ENCODE results near the gene GPC5. TPM values are rescaled to one million over a fixed set of nuclear protein-coding genes. Genes with fewer than 3 reads are reported as not detected.
"Not testable (repeated sequence)": the region's sequence is repeated elsewhere in the genome, so short reads cannot be mapped to it uniquely, and the experiment has no call there.

GPC5 gene
- polyA plus RNA-seq, 3 donors = 0.04 to 1.0 TPM; not detected in 1

DNA sequence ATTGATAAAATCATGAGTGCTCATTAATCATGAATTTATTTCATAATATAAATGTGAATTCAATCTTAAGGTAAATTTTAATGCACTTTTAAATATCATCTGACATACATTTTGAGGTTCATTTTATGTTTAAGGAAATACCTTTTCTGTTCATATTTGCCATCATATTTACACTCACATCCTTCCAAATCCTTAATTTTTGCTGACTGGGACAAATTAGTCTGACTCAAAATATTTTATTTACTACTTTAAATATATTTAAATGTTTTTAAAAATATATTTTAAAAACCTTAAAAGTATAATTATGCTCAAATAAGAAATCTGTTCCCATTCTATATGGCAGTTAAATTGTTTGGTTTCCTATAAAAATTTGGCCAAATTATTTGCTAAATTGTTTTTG is 438.1 kb downstream of the GPC5 start:
- no peak overlapping the region for H3K27ac ChIP-seq (ENCODE audit: low read depth, low read length)

DNA sequence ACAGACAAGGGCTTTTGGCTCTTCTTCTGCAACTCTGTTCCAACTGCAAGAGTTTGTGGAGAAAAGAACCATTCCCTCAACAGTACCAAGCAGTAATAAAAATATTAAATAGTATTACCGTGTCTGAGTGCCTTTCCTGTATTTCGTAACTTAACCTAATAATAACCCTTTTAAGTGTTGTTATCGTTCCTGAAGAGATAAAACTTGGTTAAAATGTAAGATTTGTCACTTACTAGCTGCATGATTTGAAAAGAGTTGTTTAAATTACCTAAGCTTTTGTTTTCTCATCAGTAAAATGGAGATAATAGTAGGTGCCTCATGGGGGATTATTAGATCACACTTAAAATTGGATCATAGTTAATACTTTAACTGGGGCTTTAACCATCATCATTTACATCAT is 447.2 kb downstream of the GPC5 start:
- no peak overlapping the region for H3K27ac ChIP-seq (ENCODE audit: low read depth, low read length)
- 52 to 57% (median 52%) methylated on average over 3 of the region's 3 CpGs for WGBS, 3 donors

DNA sequence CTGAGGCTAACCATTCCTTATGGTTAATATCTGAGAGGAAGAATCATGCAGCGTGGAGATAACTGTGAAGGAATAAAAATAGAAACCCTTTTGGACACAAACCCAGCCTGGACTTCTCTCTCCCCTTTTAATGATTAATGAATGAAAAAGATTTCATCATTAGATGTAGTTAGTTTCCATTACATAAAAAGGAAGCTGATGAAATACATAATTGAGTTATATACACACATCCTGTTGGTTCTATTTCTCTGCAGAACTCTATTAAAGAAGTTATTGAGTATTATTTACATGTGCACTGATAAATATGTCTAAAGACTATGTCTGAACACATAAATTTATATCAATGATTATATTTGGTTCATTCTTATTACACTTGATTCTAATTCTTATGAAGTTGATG is 465.3 kb downstream of the GPC5 start:
- no peak overlapping the region for H3K27ac ChIP-seq (ENCODE audit: low read depth, low read length)
- 34 to 40% (median 39%) methylated on average over 1 of the region's 1 CpG for WGBS, 3 donors

DNA sequence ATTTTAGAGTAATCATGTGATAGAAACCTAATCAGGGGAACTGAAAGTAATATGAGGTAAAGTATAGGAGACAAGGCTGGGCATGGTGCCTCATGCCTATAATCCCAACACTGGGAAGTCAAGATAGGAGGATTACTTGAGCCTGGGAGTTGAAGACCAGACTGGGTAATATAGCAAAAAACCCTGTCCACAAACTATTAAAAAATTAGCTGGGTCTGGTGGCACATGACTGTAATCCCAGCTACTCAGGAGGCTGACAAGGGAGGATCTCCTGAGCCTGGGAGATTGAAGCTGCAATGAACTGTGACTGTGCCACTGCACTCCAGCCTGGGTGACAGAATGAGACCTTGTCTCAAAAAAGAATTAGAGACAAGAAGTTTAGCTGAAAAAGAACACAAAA is 469.9 kb downstream of the GPC5 start:
- no peak overlapping the region for H3K27ac ChIP-seq (ENCODE audit: low read depth, low read length)

DNA sequence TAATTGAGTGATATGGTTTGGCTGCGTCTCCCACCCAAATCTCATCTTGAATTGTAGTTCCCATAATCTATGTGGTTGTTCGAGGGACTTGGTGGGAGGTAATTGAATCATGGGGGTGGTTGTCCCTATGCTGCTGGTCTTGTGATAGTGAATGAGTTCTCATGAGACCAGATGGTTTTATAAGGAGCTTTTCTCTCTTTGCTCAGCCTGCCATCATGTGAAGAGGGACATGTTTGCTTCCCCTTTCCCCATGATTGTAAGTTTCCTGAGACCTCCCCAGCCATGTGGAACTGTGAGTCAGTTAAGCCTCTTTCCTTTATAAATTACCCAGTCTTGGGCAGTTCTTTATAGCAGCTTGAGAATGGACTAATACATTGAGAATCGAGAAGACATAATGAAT is 480.1 kb downstream of the GPC5 start:
- no peak overlapping the region for H3K27ac ChIP-seq (ENCODE audit: low read depth, low read length)
- 87 to 91% (median 88%) methylated on average over 3 of the region's 3 CpGs for WGBS, 3 donors

DNA sequence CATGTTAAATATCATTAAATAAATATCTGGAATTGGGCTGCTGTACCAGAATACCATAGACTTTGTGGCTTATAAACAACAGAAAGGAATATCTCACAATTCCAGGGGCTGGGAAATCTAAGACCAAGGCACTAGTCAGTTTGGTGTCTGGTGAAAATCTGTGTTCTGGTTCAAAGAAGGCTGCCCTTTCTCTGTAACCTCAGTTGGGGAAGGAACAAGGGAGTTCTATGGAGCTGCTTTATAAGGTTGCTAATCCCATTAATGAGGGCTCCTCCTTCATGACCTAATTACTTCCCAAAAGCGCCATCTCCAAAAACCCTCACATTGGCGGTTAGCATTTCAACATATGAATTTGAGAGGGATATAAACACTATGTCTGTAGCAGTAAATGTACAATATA is 480.9 kb downstream of the GPC5 start:
- H3K27ac ChIP-seq (ENCODE audit: low read depth, low read length) = no peak overlapping the region
- WGBS, 3 donors = 92 to 97% (median 94%) methylated on average over 2 of the region's 2 CpGs

DNA sequence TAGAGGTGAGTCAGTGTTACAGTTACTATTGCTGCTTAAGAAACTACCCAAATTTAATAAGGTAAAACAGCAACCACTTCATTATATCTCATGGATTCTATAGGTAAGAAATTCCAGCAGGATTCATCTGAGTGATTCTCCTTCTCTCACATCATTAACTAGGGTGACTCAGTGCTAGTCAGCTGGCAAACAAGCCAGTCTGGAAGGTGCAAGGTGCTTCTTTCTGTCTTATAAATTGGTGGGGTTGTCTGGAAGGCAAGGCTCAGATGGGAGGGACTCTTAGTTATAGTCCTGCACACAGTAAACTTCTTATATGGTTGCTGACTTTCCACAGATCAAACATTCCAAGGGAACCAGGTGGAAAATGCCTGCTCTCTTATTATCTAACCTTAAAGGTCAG is 484.5 kb downstream of the GPC5 start:
- no peak overlapping the region for H3K27ac ChIP-seq (ENCODE audit: low read depth, low read length)

DNA sequence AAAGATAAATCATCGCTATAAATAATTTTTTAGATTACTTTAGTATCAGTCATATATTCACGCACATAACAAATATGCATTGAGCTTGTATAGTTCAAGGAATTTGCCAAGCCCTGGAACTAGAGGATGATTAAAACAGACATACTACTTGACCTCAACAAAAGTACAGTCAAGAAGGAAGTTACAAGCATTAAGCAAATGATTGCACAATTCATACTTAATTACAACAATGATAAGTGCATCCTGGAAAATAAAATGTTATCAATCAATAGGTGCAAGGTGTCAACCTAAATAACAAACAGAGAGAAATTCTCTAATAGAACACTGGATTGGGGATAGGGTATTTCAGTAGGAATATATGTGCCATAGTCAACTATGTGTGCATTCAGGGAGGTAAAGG is 491.2 kb downstream of the GPC5 start:
- WGBS, 3 donors = 87 to 94% (median 92%) methylated on average over 2 of the region's 2 CpGs
- H3K27ac ChIP-seq (ENCODE audit: low read depth, low read length) = no peak overlapping the region

DNA sequence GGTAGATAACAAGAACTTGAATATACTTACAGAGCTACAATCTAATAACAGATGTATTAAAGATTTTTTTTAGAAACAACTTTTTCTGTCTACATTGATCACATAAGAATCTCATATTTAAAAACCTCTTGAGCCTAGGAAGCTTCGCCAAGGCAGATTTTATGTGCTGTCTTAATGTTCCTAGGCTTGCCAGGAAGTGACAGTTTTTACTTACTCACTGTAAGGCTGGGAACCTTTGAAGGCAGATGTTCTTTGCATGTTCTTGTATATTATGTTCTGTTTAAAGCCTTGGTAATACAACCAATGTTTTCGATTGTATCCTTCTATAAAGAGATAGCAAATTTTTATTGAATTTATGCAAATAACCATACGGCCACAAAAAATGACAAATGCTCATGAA is 492.7 kb downstream of the GPC5 start:
- 53 to 66% (median 65%) methylated on average over 3 of the region's 3 CpGs for WGBS, 3 donors
- no peak overlapping the region for H3K27ac ChIP-seq (ENCODE audit: low read depth, low read length)

DNA sequence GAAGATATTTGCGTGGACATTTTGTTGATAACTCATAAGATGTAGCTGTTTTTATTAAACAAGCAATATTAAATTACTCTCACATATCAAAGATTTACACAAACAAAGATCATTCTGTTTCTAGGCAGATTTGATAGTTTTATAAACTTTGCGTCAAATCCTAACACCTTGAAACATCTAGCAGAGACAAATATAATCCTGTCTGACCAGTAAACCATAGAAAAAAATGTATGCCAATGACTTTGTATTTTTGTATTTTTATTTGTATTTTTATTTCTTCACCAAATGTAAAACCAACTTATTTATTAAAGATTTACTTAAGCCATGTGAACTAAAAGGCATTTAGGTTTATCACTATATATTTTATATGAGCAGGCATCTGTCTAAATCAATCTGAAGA is 494.6 kb downstream of the GPC5 start:
- 90 to 96% (median 91%) methylated on average over 2 of the region's 2 CpGs for WGBS, 3 donors
- H3K27ac ChIP-seq (ENCODE audit: low read depth, low read length) = no peak overlapping the region

DNA sequence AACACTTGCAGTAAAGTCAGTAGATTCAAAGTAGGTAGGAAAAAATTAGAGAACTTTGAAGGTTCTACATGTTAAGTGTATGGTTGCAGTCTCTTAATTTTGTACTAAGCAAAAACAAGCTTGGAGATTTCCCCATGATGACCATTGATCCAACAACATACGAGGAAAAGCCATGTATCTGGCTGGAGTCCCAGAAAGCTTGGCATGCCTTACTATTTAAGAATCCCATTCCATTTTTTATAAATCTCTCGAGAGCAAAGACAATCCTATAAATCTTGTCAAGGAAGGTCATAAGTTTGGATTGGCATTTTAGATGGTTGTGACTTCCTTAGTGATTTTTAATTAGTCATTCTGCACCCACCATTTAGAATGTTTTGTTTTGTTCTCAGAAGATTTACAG is 495.9 kb downstream of the GPC5 start:
- 23 to 42% (median 26%) methylated on average over 2 of the region's 2 CpGs for WGBS, 3 donors
- H3K27ac ChIP-seq (ENCODE audit: low read depth, low read length) = no peak overlapping the region

DNA sequence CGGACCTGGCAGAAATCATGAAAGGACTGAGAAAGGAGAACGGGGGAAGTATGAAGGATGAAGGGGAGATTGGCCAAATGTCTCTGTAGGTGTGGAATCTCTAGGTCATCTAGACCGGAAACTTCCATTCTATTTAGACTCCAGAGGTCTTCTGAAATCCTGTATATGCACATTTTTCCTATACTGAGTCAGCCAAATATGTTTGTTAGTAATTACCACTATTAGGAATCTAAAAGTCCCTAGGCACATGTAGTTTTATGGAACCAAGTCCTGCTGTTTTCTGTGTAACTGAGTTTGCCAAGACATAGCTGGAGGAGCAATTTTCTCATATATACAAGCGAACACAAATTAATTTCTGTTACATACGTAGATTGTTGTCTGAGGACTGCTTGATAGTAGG is 498.1 kb downstream of the GPC5 start:
- 62 to 82% (median 79%) methylated on average over 5 of the region's 5 CpGs for WGBS, 3 donors

DNA sequence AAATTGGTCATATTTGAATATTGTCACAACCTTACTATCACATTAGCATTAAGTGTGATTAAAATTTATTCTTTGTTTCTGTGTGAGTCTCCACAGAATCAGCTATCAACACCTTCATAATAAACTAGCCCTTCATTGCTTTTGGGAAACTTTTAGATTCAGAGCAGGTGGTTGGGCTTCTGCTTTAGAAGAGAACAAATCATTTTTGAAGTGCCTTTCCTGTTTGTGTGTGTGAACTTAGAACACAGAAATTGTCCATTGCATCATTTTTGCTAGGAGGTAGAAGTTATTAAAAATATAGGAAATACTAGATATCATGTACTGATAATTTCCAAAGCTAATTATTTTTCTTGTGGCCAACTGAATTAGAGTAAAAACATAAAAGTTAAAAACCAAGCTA is 500.6 kb downstream of the GPC5 start:
- not testable (repeated sequence) for H3K27ac ChIP-seq (ENCODE audit: low read depth, low read length)

More for the DNA sequence above, 498.1 kb downstream of the GPC5 start:
- no peak overlapping the region for H3K27ac ChIP-seq (ENCODE audit: low read depth, low read length)

DNA sequence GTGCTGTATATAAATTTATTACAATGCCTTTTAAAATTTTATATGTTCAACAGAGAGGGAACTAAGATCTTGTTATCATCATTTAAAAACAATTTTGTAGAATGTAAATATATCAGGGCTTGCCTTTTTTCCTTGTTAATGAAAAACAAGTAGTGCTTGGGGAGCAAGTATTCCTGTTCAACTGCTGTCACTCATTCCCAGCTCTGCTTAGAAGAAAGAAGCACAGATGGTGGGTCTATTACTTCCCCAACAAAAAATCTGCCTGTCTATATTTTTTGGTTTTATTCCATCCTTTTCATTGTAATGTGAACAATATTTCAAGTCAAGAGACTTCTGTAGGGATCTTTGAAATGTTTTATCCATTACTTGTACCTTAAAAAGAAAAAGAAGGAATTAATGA is 503.9 kb downstream of the GPC5 start:
- H3K27ac ChIP-seq (ENCODE audit: low read depth, low read length) = no peak overlapping the region

DNA sequence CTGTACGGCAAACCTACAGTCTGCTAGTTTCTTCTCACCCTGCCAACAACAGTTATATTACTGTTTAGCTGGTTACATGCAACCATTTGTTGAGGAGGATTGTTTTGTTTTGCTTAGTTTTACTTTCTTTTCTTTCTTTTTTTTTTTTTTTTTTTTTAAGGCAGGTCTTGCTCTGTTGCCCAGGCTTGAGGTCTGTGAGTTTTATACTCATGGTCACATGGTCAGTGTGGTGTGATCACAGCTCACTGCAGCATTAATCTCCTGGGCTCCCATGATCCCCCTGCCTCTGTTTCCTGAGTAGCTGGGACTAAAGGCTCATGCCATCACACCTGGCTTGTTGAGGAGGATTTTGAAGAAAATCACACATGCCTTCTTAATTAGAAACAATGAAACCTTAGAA is 505.6 kb downstream of the GPC5 start:
- 0 to 43% (median 3%) methylated on average over 1 of the region's 1 CpG for WGBS, 3 donors

DNA sequence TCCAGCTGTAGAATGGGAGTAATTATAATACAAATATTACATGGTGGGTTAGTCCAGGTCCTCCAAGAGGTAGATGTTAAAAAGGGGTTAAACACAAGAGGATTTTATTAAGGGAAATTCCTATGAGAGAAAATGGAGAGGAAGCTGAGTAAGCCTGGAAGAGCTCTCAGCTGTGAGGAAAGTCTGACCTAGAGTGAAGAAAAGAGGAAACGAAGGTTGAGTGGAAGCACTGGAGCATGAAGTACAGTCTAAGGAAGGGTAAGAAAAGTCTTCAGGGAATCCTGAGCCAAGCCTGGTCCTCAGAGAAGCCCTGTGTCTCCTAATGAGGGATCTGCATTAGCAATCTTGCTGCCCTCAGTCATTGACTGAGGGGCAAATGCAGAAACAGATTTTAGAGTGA is 506.2 kb downstream of the GPC5 start:
- no peak overlapping the region for H3K27ac ChIP-seq (ENCODE audit: low read depth, low read length)
- 48 to 60% (median 52%) methylated on average over 1 of the region's 1 CpG for WGBS, 3 donors

More for the DNA sequence above, 505.6 kb downstream of the GPC5 start:
- no peak overlapping the region for H3K27ac ChIP-seq (ENCODE audit: low read depth, low read length)

DNA sequence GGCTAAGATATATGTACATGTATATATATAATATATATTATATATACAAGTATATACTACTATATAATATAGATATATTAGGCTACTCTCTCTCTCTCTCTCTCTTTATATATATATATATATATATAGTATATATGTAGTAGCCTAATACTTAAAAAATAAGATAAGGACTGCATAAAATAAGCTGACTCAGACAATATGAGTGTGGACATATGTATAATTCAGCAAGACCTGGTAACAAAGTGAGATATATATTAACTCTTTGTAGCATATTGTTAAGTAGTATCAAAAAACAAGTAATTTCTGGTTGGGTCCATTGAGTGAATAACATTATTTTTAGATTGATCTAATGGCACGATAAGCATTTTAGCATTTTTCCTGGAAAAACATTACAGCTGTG is 509.0 kb downstream of the GPC5 start:
- H3K27ac ChIP-seq (ENCODE audit: low read depth, low read length) = no peak overlapping the region
- WGBS, 3 donors = 54 to 78% (median 74%) methylated on average over 1 of the region's 1 CpG

DNA sequence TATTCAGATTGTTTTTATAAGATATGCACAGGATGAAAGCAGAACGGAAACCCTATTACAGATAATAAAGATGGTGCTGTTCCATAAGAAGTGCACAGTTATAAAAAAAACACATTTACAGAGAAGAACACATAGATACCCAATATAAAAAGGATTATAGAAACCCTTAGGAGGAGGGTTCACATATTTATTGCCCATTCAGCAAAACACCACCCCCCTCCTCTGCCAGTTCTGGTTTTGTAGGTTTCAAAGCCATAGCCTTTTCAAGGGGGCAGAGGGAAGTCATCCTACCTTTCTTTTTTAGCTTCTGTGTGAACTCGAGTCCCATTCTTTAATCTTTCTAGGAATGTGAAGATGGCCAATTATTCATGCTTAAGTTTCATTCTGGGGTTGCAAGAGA is 511.2 kb downstream of the GPC5 start:
- 75 to 86% (median 77%) methylated on average over 2 of the region's 2 CpGs for WGBS, 3 donors
- H3K27ac ChIP-seq (ENCODE audit: low read depth, low read length) = no peak overlapping the region

DNA sequence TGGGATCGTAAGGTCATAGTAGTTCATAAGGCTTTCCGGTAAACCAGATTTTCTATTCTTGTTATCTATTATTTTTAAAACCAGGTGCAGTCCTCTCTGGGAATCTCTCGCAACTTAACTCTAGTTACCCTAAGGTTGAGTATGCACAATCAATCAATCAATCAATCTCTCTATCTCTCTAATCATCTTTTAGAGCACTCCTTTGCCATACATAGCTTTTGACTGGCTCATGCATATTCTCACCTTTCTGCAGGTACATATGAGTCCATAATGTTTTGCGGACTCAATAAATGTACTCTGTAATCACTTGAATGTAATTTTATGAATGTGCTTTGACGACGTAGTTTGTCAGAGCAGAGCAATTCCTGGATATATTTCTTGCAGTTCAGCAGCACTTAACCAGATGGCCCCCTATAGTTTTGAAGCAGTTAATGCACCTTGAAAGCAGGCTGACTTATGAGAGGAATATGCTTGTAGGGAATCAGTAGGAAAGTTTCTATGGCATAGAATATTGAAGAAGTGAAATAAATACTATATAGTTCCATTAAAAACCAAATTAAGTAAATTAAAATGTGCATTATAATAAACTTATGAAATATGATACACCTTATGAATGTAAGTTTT is 524.7 kb downstream of the GPC5 start:
- H3K27ac ChIP-seq (ENCODE audit: low read depth, low read length) = no peak overlapping the region
- 71 to 83% (median 78%) methylated on average over 6 of the region's 6 CpGs for WGBS, 3 donors

DNA sequence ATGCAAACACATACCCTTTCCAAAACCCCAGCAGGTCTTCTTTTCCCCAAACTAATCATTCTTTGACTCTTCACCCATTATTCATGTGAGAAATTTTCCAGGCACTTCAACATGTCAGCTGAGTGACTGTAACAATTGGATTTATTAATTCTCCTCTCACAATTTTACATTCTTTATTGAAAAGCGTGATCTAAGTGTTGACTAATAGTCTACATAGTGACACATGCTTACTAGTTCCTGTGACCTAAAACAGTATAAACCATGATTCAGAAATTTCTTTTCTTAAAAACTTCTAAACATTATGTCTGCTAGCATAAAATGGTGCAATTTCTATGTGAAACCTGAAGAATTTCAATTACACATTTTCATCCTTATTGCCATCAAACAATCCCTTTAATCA is 532.3 kb downstream of the GPC5 start:
- 61 to 73% (median 73%) methylated on average over 1 of the region's 1 CpG for WGBS, 3 donors
- no peak overlapping the region for H3K27ac ChIP-seq (ENCODE audit: low read depth, low read length)

DNA sequence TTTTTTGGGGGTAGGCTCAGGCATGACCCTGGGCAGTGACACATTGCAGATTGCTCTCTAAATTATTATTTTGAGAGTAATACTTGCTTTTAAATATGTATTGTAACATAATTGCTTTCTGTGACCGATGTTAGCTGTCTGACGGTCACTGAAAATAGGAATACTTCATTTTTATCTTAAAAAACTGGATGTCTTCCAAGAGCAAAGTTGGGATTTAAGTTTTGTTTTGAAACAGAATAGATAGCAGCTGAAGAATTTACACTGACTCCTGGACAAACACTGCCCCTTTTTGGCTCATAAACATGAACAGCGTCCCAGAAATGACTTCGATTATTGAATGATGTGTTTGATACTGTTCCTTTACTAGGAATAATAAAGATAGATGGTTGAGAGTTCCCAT is 535.9 kb downstream of the GPC5 start:
- no peak overlapping the region for H3K27ac ChIP-seq (ENCODE audit: low read depth, low read length)
- 37 to 59% (median 45%) methylated on average over 4 of the region's 4 CpGs for WGBS, 3 donors
